ENCODE data around the gene SETD2.

The SETD2 gene

DNA sequence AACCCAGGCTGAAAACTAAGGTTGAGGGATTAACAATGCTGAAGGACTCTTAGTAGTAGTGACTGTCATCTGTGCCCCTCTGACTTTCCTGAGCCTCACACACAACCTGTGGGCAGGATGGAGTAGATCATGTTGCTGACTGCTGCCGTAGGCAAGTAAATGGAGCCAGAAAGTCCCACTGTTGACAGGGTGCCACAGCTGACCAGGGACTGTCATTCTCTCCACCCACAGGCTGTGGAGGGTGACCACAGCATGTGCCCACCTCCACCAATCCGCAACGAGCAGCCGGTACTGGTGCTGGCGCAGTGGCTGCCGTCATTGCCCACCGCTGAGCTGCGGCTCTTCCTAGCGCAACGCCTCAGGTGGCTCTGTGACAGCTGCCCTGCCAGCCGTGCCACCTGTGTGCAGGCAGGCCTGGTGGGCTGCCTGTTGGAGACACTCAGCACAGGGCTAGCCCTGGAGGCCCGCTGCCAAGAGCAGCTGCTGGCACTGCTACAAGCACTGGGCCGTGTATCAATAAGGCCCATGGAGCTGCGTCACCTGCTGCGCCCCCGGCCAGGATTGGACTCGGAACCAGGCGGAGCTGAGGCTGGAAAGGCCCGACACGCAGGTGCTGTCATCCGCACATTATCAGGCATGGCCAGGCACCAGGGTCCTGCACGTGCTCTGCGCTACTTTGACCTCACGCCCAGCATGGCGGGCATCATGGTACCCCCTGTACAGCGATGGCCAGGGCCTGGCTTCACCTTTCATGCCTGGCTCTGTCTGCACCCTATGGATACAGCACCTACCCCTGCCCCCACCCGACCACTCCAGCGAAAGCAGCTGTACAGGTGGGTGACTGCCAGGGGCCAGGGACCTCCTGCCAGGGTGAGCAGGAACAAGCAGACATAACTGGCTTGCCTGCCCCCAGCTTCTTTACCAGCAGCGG lies 168.8 kb downstream of the SETD2 start:
- H3K4me3 Mint-ChIP-seq = no peak overlapping the region
- peaks cover 43% of the 10 kb centered on the region for H3K36me3 Mint-ChIP-seq
- CTCF ChIA-PET = no interaction called here
- H3K27ac Mint-ChIP-seq = no peak overlapping the region
- peaks cover 19% of the 10 kb centered on the region for H3K4me1 Mint-ChIP-seq
- no peaks in the 10 kb centered on the region for H3K9me3 Mint-ChIP-seq
- no peaks in the 10 kb centered on the region for H3K27me3 Mint-ChIP-seq
- DNase-seq = no peak

GRCh38 chr3:46993986-46994385 lies 169.9 kb downstream of the SETD2 start:
- H3K9me3 Mint-ChIP-seq = no peaks in the 10 kb centered on the region
- H3K4me1 Mint-ChIP-seq = peaks cover 30% of the 10 kb centered on the region
- H3K27ac Mint-ChIP-seq = no peak overlapping the region
- CTCF ChIA-PET = interaction anchor here (0.6 to 0.9 kb wide), 2 partner anchors 12 to 25 kb away, joined by 3 read pairs; no protein-coding TSS in a partner anchor
- no peaks in the 10 kb centered on the region for H3K27me3 Mint-ChIP-seq
- no peak for DNase-seq
- H3K36me3 Mint-ChIP-seq = peaks cover 49% of the 10 kb centered on the region
- H3K4me3 Mint-ChIP-seq = no peak overlapping the region

DNA sequence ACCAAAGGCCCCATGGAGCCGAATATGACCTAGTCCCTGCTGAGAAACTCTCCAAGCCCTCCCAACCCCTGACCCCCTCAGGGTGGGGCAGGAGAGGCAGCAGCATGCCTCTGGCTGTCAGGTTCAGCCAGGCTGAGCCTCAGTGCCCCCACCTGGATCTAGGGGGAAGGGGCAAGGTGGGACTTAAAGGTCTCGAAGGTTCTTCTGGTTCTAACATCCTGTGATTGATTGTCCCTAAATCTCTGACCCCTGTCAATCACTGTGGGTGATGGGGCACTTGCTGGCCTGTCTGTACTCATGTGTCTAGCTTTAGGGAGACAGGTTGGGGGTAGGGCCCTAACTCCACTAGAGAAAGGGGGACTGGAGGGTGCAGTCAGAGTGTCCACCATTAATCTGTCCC lies 170.6 kb downstream of the SETD2 start:
- Mint-ChIP-seq H3K27me3 (no peaks in the 10 kb centered on the region), H3K36me3 (peaks cover 52% of the 10 kb centered on the region), H3K9me3 (no peaks in the 10 kb centered on the region), H3K4me1 (peaks cover 36% of the 10 kb centered on the region), H3K4me3 (no peak overlapping the region), H3K27ac (peak overlapping the region; percentile 68)
- CTCF ChIA-PET = interaction anchor here (0.6 to 1.2 kb wide), 4 partner anchors 11 to 46 kb away, joined by 3 to 4 read pairs (median 3); partner anchors contain the start of gene NBEAL2
- DNase-seq = no peak

DNA sequence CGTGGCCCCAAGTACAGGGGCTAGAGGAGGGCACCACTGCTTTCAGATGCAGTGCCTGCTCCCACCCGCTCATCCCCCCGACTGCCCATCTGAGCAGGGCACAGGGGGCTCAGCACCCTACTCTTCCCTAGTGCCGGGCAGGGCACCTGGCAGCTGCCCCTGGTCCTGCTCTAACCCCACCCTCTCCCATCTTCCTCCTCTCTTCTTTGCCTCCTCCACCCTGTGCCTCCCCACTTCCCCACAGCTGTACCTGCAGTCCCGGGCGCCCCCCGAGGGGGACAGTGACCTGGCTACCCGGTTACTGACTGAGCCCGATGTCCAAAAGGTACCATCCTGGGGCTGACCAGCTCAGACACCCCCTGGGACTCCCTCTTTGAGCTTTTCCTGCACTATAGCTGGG lies 171.7 kb downstream of the SETD2 start:
- Mint-ChIP-seq H3K4me1 (peaks cover 44% of the 10 kb centered on the region), H3K27me3 (no peaks in the 10 kb centered on the region), H3K27ac (peak overlapping the region; percentile 30)

DNA sequence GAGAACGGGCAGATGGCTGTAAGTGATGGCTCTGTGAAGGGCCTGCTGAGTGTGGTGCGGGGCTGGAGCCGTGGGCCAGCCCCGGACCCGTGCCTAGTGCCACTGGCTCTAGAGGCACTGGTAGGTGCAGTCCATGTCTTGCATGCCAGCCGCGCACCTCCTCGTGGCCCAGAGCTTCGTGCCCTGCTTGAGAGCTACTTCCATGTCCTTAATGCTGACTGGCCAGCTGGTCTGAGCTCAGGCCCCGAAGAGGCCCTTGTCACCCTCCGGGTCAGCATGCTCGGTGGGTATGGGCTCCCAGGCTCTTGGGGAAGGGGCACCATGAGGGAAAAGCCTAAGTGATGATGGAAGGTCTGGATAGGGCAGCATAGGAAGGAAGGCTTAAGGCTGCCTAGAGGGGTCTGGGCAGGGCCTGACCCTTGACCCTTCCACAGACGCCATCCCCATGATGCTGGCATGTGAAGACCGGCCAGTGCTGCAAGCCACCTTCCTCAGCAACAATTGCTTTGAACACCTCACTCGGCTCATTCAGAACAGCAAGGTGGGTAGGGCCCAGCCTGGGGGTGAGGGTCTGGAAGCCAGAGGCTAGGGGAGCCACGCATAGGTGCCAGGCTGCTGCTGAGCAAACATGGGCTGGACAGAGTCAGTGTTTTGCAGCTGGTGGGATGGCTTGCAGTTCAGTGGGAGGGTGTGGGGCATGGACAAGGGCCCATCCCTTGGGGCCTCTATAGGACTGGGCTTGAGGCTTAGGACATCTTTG lies 172.3 kb downstream of the SETD2 start:
- H3K27me3 Mint-ChIP-seq = no peaks in the 10 kb centered on the region
- H3K36me3 Mint-ChIP-seq = peaks cover 52% of the 10 kb centered on the region
- peaks cover 44% of the 10 kb centered on the region for H3K4me1 Mint-ChIP-seq
- H3K4me3 Mint-ChIP-seq = no peak overlapping the region
- CTCF ChIA-PET = interaction anchor here (1.2 kb wide), 1 partner anchor 12 kb away, joined by 4 read pairs; the partner anchor contains the start of gene NBEAL2
- DNase-seq = no peak
- H3K9me3 Mint-ChIP-seq = no peaks in the 10 kb centered on the region
- H3K27ac Mint-ChIP-seq = no peak overlapping the region

More for the DNA sequence above, 171.7 kb downstream of the SETD2 start:
- no peak for DNase-seq
- CTCF ChIA-PET = interaction anchor here (1.2 kb wide), 1 partner anchor 12 kb away, joined by 4 read pairs; the partner anchor contains the start of gene NBEAL2
- Mint-ChIP-seq H3K9me3 (no peaks in the 10 kb centered on the region), H3K4me3 (no peak overlapping the region), H3K36me3 (peaks cover 52% of the 10 kb centered on the region)

- Mint-ChIP-seq H3K27me3 (no peaks in the 10 kb centered on the region), H3K4me3 (no peak overlapping the region), H3K36me3 (peaks cover 58% of the 10 kb centered on the region), H3K27ac (peak overlapping the region; percentile 45), H3K9me3 (no peaks in the 10 kb centered on the region), H3K4me1 (peaks cover 52% of the 10 kb centered on the region)
- DNase-seq = no peak
- CTCF ChIA-PET = no interaction called here
These were observed 173.1 kb downstream of the SETD2 start for GRCh38 chr3:46990573-46991374.

DNA sequence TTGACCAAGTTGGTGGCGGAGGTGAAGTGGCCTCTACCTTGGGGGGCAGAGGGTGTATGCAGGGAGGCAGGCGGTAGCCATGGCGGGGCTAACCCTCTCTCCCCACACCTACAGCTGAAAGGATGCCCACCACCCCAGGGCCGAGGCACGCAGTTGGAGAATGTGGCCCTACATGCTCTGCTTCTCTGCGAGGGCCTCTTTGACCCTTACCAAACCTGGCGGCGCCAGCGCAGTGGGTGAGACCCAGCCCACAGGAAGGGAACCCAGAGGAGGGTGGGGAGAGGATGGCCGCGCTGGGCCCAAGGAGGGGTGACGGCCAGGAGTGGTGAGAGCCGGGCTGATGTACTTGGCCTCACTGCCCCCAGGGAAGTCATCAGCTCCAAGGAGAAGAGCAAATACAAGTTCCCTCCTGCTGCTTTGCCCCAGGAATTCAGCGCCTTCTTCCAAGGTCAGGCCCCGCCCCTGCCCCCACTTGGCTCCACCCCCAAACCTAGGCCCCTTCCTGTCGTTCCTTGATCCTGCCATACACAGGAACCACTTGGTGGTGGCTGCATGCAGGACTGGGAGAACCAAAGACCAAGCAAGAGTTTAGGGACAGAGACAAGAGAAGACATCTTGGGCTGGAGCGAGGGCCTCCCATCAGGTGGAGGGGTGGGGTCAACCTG lies 174.6 kb downstream of the SETD2 start:
- H3K27ac Mint-ChIP-seq = peak overlapping the region; percentile 83
- CTCF ChIA-PET = no interaction called here

DNA sequence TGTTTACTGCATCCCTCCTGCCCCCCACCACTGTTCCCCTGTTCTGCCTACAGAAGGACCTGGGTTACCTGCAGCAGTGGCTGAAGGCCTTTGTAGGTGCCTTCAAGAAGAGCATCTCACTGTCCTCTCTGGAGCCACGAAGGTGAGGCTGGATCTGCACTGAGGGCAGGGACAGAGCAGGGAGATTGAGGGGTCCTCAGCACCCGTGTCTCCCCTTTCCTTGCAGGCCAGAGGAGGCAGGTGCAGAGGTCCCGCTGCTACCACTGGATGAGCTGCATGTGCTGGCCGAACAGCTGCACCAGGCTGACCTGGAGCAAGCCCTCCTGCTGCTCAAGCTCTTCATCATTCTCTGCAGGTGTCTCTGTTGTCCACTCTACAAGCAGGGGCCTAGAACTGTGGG lies 175.3 kb downstream of the SETD2 start:
- Mint-ChIP-seq H3K4me1 (peaks cover 70% of the 10 kb centered on the region), H3K4me3 (peak overlapping the region; percentile 78), H3K36me3 (peaks cover 61% of the 10 kb centered on the region), H3K27ac (peak overlapping the region; percentile 92), H3K9me3 (no peaks in the 10 kb centered on the region), H3K27me3 (no peaks in the 10 kb centered on the region)
- no peak for DNase-seq
- CTCF ChIA-PET = no interaction called here

More for the DNA sequence above, 174.6 kb downstream of the SETD2 start:
- no peak for DNase-seq
- Mint-ChIP-seq H3K27me3 (no peaks in the 10 kb centered on the region), H3K36me3 (peaks cover 60% of the 10 kb centered on the region), H3K4me3 (no peak overlapping the region), H3K9me3 (no peaks in the 10 kb centered on the region), H3K4me1 (peaks cover 67% of the 10 kb centered on the region)

GRCh38 chr3:46987743-46988401 lies 176.0 kb downstream of the SETD2 start:
- Mint-ChIP-seq H3K27ac (peak overlapping the region; percentile 92), H3K36me3 (peaks cover 61% of the 10 kb centered on the region), H3K4me1 (peaks cover 76% of the 10 kb centered on the region), H3K4me3 (peak overlapping the region; percentile 78), H3K9me3 (no peaks in the 10 kb centered on the region), H3K27me3 (no peaks in the 10 kb centered on the region)
- peak; percentile 96 for DNase-seq
- CTCF ChIA-PET = interaction anchor here (0.7 to 1.3 kb wide), 4 partner anchors 10 to 74 kb away, joined by 3 to 5 read pairs (median 3); no protein-coding TSS in a partner anchor

DNA sequence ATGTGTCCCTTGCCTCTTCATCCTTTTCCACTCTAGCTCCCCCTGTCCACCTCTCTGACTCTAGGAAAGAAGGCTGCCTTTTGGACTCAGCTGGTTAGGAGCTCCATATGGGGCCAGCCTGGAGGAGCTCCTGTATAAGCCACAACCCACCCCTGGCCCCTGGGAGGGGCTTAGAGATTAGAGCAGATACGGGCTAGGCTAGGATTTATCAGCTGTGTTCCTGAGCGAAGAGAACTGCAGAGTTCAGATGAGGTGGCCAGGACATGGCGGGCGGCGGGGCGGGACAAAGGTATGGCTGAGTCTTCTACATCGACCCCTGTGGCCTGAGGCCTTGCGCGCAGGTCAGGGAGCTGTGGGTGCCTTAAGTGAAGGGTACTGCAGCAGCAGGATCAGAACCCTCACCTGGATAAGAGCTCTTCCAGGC lies 176.6 kb downstream of the SETD2 start:
- Mint-ChIP-seq H3K4me1 (peaks cover 81% of the 10 kb centered on the region), H3K36me3 (peaks cover 63% of the 10 kb centered on the region), H3K27ac (peak overlapping the region; percentile 92), H3K4me3 (peak overlapping the region; percentile 78), H3K27me3 (no peaks in the 10 kb centered on the region), H3K9me3 (no peaks in the 10 kb centered on the region)
- no peak for DNase-seq
- CTCF ChIA-PET = interaction anchor here (0.7 to 1.3 kb wide), 5 partner anchors 10 to 74 kb away, joined by 3 to 5 read pairs (median 3); no protein-coding TSS in a partner anchor

DNA sequence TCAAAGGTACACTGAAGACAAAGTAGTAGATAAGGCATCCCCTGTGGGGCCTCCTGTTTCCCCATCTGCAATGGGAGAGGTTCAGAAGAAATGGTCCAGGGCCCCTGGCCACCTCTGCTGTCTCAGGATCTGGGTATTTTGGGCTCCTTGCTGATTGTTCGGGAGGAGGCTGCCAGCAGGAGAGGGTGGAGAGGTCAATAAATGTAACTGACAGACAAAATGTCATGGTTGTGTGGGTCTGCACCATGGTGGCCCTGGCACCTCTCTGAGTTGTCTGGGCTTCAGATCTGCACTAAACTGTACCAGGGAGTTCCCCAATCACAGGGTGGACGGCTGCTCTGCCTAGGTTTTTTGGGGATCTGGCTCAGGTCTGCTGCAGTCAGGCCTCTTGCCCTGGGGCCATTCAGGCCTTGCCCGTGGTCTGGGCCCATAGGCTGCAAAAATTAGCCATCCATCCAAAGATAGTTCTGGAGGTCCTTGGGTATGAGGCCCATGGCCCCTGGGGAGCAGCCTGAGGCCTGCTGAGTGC lies 177.1 kb downstream of the SETD2 start:
- peak overlapping the region; percentile 78 for H3K4me3 Mint-ChIP-seq
- DNase-seq = no peak
- peaks cover 63% of the 10 kb centered on the region for H3K36me3 Mint-ChIP-seq
- no peaks in the 10 kb centered on the region for H3K9me3 Mint-ChIP-seq
- H3K27ac Mint-ChIP-seq = peak overlapping the region; percentile 92
- peaks cover 84% of the 10 kb centered on the region for H3K4me1 Mint-ChIP-seq
- H3K27me3 Mint-ChIP-seq = no peaks in the 10 kb centered on the region
- CTCF ChIA-PET = interaction anchor here (0.7 to 1.3 kb wide), 6 partner anchors 9 to 73 kb away, joined by 3 to 5 read pairs (median 3); no protein-coding TSS in a partner anchor

DNA sequence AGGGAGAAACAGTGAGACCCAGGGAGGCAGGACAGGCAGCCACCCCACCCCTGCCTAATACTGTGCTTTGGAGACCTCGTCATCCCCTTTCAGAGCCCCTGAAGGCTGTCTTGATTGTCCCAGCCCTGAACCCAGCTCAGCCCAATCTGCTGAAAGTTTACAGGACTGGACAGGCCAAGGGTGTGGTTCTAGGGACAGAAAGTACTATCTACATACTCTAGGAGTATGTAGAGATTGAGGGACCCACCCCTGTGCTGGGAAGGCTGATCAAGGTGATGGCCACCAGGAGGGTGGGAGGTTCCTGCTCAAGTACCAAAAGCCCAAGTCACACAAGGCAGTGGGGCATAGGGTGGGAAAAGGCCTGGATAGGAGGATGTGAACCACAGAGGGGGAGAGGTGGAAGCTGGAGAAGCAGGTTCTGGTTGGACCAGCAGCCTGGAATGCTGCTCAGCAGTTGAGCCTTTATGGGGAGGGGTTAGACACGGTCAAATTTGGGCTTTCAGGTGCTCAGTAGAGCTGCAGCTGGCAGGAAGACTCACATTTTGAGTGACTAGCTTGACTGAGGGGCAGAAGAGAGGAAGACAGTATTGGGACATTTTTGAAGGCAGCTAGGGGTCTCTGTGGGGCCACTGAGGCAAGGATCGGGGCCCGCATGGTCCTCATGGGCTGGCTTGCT lies 177.7 kb downstream of the SETD2 start:
- peak overlapping the region; percentile 92 for H3K27ac Mint-ChIP-seq
- H3K36me3 Mint-ChIP-seq = peaks cover 64% of the 10 kb centered on the region
- H3K4me3 Mint-ChIP-seq = peak overlapping the region; percentile 78
- no peak for DNase-seq
- H3K9me3 Mint-ChIP-seq = no peaks in the 10 kb centered on the region
- CTCF ChIA-PET = interaction anchor here (0.8 to 1.2 kb wide), 2 partner anchors 12 to 17 kb away, joined by 3 read pairs; no protein-coding TSS in a partner anchor
- no peaks in the 10 kb centered on the region for H3K27me3 Mint-ChIP-seq
- H3K4me1 Mint-ChIP-seq = peaks cover 89% of the 10 kb centered on the region

All from activated naive CD4-positive, alpha-beta T cell treated with anti-CD3 and anti-CD28 coated beads, Interleukin-2, amount 10 ng/mL, durations not matched to agents 7 days and 5 days (primary cell).